Suprapubic skin (tissue), 4 donors: ENCODE results near the gene CPNE4. TPM values are rescaled to one million over a fixed set of nuclear protein-coding genes. Genes with fewer than 3 reads are reported as not detected.

Source experiments
- DNase-seq, 2 donors: peaks; one replicate each; pipeline ENCODE4 v3.0.0-alpha.2; 2019; ENCODE audit warnings: low spot score in 2 of 2
- H3K27ac ChIP-seq: fragments of 200-600 bp; sonication (generic); one replicate; pipeline ENCODE4 v1.5.1; 2019
- H3K27me3 ChIP-seq: fragments of 200-600 bp; sonication (generic); one replicate; pipeline ENCODE4 v1.5.1; 2019
- H3K36me3 ChIP-seq: fragments of 200-600 bp; sonication (generic); one replicate; pipeline ENCODE4 v1.5.1; 2019
- H3K4me1 ChIP-seq: fragments of 200-600 bp; sonication (generic); one replicate; pipeline ENCODE4 v1.5.1; 2019
- H3K4me3 ChIP-seq: fragments of 200-600 bp; sonication (generic); one replicate; pipeline ENCODE4 v1.5.1; 2019; ENCODE audit warnings: mild to moderate bottlenecking
- H3K9me3 ChIP-seq: fragments of 200-600 bp; sonication (generic); one replicate; pipeline ENCODE4 v1.5.1; 2019
- EP300 ChIP-seq: sonication (generic); formaldehyde crosslinking; IDR thresholded peaks from one replicate; pipeline ENCODE4 v1.6.1; 2017; ENCODE audit warnings: antibody characterized with exemption
- POLR2A ChIP-seq, 2 donors: fragments of 450-650 bp; IDR thresholded peaks; one replicate each; pipeline ENCODE4 v1.6.1; 2017; ENCODE audit warnings: antibody characterized with exemption in 2 of 2, mild to moderate bottlenecking in 2 of 2, moderate library complexity in 2 of 2
- POLR2AphosphoS5 ChIP-seq, 3 donors: sonication (generic); formaldehyde crosslinking; IDR thresholded peaks; one replicate each; pipeline ENCODE4 v1.6.1; 2017; ENCODE audit warnings: antibody characterized with exemption in 3 of 3
- WGBS: methylation state at CpG from one replicate; pipeline ENCODE4 v1.1.5; 2018; 5-methylcytosine and 5-hydroxymethylcytosine counted together
- total RNA-seq, 4 donors: library from RNA; depleted of rRNA; stranded (reverse); fragments of >200 nt; gene quantifications; one replicate each; pipeline ENCODE4 v1.1.0, GENCODE V29; 2016
- TF ChIP-seq, protein P1 (sequence below), 2 donors: fragments of 200-600 bp in 1 of 2; fragments of 450-650 bp in 1 of 2; sonication (generic) in 1 of 2; IDR thresholded peaks; one replicate each; pipeline ENCODE4 v1.5.1; 2016 to 2019; ENCODE audit warnings: antibody characterized with exemption in 2 of 2, mild to moderate bottlenecking in 1 of 2, moderate library complexity in 1 of 2

The CPNE4 gene
- total RNA-seq, 4 donors from 2014 or later: 0.32 to 1.1 TPM; not detected in 2

- TF ChIP-seq, protein P1, sequence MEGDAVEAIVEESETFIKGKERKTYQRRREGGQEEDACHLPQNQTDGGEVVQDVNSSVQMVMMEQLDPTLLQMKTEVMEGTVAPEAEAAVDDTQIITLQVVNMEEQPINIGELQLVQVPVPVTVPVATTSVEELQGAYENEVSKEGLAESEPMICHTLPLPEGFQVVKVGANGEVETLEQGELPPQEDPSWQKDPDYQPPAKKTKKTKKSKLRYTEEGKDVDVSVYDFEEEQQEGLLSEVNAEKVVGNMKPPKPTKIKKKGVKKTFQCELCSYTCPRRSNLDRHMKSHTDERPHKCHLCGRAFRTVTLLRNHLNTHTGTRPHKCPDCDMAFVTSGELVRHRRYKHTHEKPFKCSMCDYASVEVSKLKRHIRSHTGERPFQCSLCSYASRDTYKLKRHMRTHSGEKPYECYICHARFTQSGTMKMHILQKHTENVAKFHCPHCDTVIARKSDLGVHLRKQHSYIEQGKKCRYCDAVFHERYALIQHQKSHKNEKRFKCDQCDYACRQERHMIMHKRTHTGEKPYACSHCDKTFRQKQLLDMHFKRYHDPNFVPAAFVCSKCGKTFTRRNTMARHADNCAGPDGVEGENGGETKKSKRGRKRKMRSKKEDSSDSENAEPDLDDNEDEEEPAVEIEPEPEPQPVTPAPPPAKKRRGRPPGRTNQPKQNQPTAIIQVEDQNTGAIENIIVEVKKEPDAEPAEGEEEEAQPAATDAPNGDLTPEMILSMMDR (IDR thresholded peaks at IDR 0.05): no peak
- no peak for TF ChIP-seq POLR2A (IDR thresholded peaks at IDR 0.05)
- no peak for TF ChIP-seq EP300
- no peak for TF ChIP-seq POLR2AphosphoS5 (IDR thresholded peaks at IDR 0.05)
- DNase-seq: no peak
- Histone ChIP-seq H3K27ac (no peak overlapping the region), H3K36me3 (no peaks in the 10 kb centered on the region), H3K4me3 (no peak overlapping the region), H3K9me3 (no peaks in the 10 kb centered on the region), H3K4me1 (no peaks in the 10 kb centered on the region), H3K27me3 (no peaks in the 10 kb centered on the region)
- 92% methylated on average over 1 of the region's 1 CpG for WGBS
Measured at GRCh38 chr3:131541288-131541687, 493.5 kb downstream of the CPNE4 start.

- Histone ChIP-seq H3K4me1 (no peaks in the 10 kb centered on the region), H3K27me3 (no peaks in the 10 kb centered on the region), H3K9me3 (no peaks in the 10 kb centered on the region), H3K27ac (no peak overlapping the region), H3K4me3 (no peak overlapping the region), H3K36me3 (no peaks in the 10 kb centered on the region)
- WGBS: 83% methylated on average over 2 of the region's 2 CpGs
- DNase-seq: no peak
- TF ChIP-seq POLR2AphosphoS5 (IDR thresholded peaks at IDR 0.05) (no peak), POLR2A (IDR thresholded peaks at IDR 0.05) (no peak), EP300 (no peak)
- TF ChIP-seq, protein P1 (IDR thresholded peaks at IDR 0.05): no peak
Measured at GRCh38 chr3:131540821-131541220, 494.0 kb downstream of the CPNE4 start.

DNA sequence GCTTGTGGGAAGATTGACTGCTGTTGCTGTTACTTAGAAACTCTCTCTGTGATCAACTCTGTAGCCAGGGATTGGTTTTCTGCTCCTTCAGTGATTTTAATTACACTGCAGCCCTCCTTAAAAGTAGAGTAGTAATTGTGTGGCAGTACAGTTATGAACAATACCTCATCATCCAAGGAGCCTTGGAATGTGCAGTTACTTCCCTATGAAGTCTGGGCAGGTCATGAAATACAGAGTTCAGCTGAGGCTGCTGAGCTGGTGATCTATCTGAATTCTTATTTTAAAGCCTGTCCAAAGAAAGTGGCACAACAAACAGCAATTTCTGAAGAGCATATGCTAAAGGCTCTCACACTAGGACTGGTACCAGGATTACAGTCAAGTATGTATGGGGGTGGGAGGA is 494.7 kb downstream of the CPNE4 start:
- H3K27me3 ChIP-seq: no peaks in the 10 kb centered on the region
- no peak for DNase-seq
- no peak for TF ChIP-seq POLR2AphosphoS5 (IDR thresholded peaks at IDR 0.05)
- TF ChIP-seq EP300: no peak
- TF ChIP-seq, protein P1 (IDR thresholded peaks at IDR 0.05): no peak
- TF ChIP-seq POLR2A (IDR thresholded peaks at IDR 0.05): no peak
- no peaks in the 10 kb centered on the region for H3K9me3 ChIP-seq
- no peaks in the 10 kb centered on the region for H3K4me1 ChIP-seq
- H3K36me3 ChIP-seq: no peaks in the 10 kb centered on the region
- H3K27ac ChIP-seq: no peak overlapping the region
- H3K4me3 ChIP-seq: no peak overlapping the region

DNA sequence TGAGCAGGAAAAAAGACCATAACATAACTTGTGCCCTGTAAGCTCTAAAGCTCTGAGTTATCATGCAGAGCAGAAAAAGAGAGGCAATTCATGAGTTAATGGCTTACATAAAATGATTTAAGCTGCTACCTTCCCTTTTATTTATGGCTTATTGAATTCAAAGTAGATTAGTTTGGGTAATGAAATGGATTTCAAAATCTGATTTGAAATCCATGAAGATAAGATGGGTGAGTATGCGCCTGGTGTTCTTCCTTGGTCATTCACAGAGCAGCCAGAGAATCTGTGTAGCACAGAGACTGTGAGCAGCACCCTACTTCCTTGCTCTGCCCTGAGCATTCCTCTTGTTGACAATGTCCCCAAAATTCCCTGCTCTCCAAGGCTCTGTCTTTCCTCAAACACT is 495.8 kb downstream of the CPNE4 start:
- no peak overlapping the region for H3K27ac ChIP-seq
- H3K4me1 ChIP-seq: no peaks in the 10 kb centered on the region
- no peaks in the 10 kb centered on the region for H3K9me3 ChIP-seq
- 89% methylated on average over 1 of the region's 1 CpG for WGBS
- no peaks in the 10 kb centered on the region for H3K36me3 ChIP-seq
- TF ChIP-seq, protein P1 (IDR thresholded peaks at IDR 0.05): no peak
- TF ChIP-seq POLR2A (IDR thresholded peaks at IDR 0.05) (no peak), POLR2AphosphoS5 (IDR thresholded peaks at IDR 0.05) (no peak), EP300 (no peak)
- H3K4me3 ChIP-seq: no peak overlapping the region
- DNase-seq: no peak
- no peaks in the 10 kb centered on the region for H3K27me3 ChIP-seq

DNA sequence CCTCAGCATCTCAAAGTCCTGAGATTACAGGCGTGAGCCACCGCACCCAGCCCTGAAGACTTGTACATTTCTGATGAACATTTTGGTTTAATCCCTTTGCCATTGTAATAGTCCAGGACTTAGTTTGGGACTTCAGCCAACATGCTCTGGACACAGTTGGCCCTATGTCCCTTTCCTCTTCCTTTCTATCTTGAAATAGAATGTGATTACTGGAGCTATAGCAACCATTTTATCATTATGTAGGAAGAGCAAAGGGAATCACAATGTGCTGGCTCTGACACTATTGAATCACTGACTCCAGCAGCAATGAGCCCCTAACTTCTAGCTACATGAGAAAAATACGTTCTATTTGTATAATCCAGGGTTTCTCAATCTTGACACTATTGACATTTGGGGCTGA is 497.3 kb downstream of the CPNE4 start:
- DNase-seq: no peak
- Histone ChIP-seq H3K9me3 (no peaks in the 10 kb centered on the region), H3K27ac (no peak overlapping the region), H3K4me3 (no peak overlapping the region), H3K27me3 (no peaks in the 10 kb centered on the region), H3K4me1 (no peaks in the 10 kb centered on the region), H3K36me3 (no peaks in the 10 kb centered on the region)
- WGBS: 92% methylated on average over 3 of the region's 3 CpGs
- TF ChIP-seq, protein P1 (IDR thresholded peaks at IDR 0.05): no peak
- TF ChIP-seq EP300: no peak
- TF ChIP-seq POLR2A (IDR thresholded peaks at IDR 0.05): no peak
- TF ChIP-seq POLR2AphosphoS5 (IDR thresholded peaks at IDR 0.05): no peak
